Skeletal muscle tissue (tissue), 4 donors: ENCODE measurements around the gene SEC16A. TPM values are rescaled to one million over a fixed set of nuclear protein-coding genes. Genes with fewer than 3 reads are reported as not detected.

Experiments
- H3K27ac ChIP-seq: one replicate; pipeline ENCODE4 v1.7.0; 2013; ENCODE audit warnings: mild to moderate bottlenecking, low read depth, low read length, inconsistent platforms
- H3K27me3 ChIP-seq, 3 donors: one replicate each; pipeline ENCODE4 v1.7.0; 2013; ENCODE audit warnings: low read length in 3 of 3; ENCODE audit not compliant: control insufficient read depth in 3 of 3, insufficient read depth in 3 of 3
- H3K36me3 ChIP-seq, 3 donors: one replicate each; pipeline ENCODE4 v1.7.0; 2013; ENCODE audit warnings: low read length in 3 of 3; ENCODE audit not compliant: control insufficient read depth in 3 of 3, insufficient read depth in 3 of 3
- H3K4me1 ChIP-seq, 3 donors: one replicate each; pipeline ENCODE4 v1.7.0; 2013; ENCODE audit warnings: low read length in 3 of 3, mild to moderate bottlenecking in 3 of 3; ENCODE audit not compliant: control insufficient read depth in 3 of 3, insufficient read depth in 3 of 3
- H3K4me3 ChIP-seq, 3 donors: one replicate each; pipeline ENCODE4 v1.7.0; 2013; ENCODE audit warnings: low read length in 3 of 3
- H3K9ac ChIP-seq, 3 donors: one replicate each; pipeline ENCODE4 v1.7.0; 2013; ENCODE audit warnings: low read length in 3 of 3, mild to moderate bottlenecking in 3 of 3, moderate library complexity in 2 of 3, low read depth in 1 of 3
- H3K9me3 ChIP-seq, 3 donors: one replicate each; pipeline ENCODE4 v1.7.0; 2013; ENCODE audit warnings: low read length in 3 of 3; ENCODE audit not compliant: control insufficient read depth in 3 of 3
- total RNA-seq: library from RNA; depleted of rRNA; stranded (reverse); fragments of >200 nt; gene quantifications from one replicate; pipeline ENCODE4 v1.2.3, GENCODE V29; 2014
- donor health status: Osteomylitis.

Gene SEC16A
- total RNA-seq, 1 donor from 2014 or later, result 14.1 TPM

DNA sequence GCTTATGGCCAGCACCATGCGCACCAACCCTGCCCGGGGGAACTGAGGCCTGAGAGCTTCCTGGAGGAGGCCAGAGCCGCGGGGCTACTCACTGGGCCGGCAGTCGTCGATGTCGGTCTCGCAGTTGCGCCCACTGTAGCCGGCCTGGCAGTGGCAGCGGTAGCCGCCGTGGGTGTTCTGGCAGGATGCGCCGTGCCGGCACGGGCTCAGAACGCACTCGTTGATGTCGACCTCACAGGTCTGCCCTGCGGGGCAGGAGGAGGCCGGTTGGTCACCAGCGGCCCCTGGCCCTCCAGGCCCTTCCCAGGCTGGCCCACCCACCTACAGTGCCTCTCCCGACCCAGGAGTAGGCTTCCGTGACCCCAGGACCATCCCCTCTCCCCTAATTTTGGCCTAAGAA lies 27.7 kb upstream of the SEC16A start:
- peaks cover 38 to 53% (median 47%) of the 10 kb centered on the region in 3 donors for H3K36me3 ChIP-seq
- H3K27ac ChIP-seq, result peak overlapping the region; percentile 86
- no peaks in the 10 kb centered on the region for H3K9me3 ChIP-seq
- peaks cover 4 to 13% (median 12%) of the 10 kb centered on the region in 3 donors for H3K4me1 ChIP-seq
- no peak overlapping the region for H3K4me3 ChIP-seq
- no peak overlapping the region for H3K9ac ChIP-seq
- H3K27me3 ChIP-seq, result no peaks in the 10 kb centered on the region

GRCh38 chr9:136509549-136509948 lies 26.7 kb upstream of the SEC16A start:
- H3K36me3 ChIP-seq, result peaks cover 44 to 54% (median 49%) of the 10 kb centered on the region in 3 donors
- H3K27ac ChIP-seq, result no peak overlapping the region
- H3K9me3 ChIP-seq, result no peaks in the 10 kb centered on the region
- no peaks in the 10 kb centered on the region for H3K27me3 ChIP-seq
- H3K4me1 ChIP-seq, result peaks cover 4 to 13% (median 12%) of the 10 kb centered on the region in 3 donors
- H3K4me3 ChIP-seq, result no peak overlapping the region
- no peak overlapping the region for H3K9ac ChIP-seq

GRCh38 chr9:136508729-136509500 lies 26.1 kb upstream of the SEC16A start:
- Histone ChIP-seq H3K4me3 (no peak overlapping the region), H3K27ac (no peak overlapping the region), H3K9ac (no peak overlapping the region), H3K27me3 (no peaks in the 10 kb centered on the region), H3K9me3 (no peaks in the 10 kb centered on the region), H3K4me1 (peaks cover 4 to 13% (median 12%) of the 10 kb centered on the region in 3 donors), H3K36me3 (peaks cover 43 to 49% (median 43%) of the 10 kb centered on the region in 3 donors)

- Histone ChIP-seq H3K4me3 (no peak overlapping the region), H3K27me3 (no peaks in the 10 kb centered on the region), H3K4me1 (peaks cover 4 to 13% (median 8%) of the 10 kb centered on the region in 3 donors), H3K9me3 (no peaks in the 10 kb centered on the region), H3K9ac (no peak overlapping the region), H3K36me3 (peaks cover 40 to 47% (median 45%) of the 10 kb centered on the region in 3 donors), H3K27ac (no peak overlapping the region)
Observed at GRCh38 chr9:136507992-136508375, 25.1 kb upstream of the SEC16A start.

DNA sequence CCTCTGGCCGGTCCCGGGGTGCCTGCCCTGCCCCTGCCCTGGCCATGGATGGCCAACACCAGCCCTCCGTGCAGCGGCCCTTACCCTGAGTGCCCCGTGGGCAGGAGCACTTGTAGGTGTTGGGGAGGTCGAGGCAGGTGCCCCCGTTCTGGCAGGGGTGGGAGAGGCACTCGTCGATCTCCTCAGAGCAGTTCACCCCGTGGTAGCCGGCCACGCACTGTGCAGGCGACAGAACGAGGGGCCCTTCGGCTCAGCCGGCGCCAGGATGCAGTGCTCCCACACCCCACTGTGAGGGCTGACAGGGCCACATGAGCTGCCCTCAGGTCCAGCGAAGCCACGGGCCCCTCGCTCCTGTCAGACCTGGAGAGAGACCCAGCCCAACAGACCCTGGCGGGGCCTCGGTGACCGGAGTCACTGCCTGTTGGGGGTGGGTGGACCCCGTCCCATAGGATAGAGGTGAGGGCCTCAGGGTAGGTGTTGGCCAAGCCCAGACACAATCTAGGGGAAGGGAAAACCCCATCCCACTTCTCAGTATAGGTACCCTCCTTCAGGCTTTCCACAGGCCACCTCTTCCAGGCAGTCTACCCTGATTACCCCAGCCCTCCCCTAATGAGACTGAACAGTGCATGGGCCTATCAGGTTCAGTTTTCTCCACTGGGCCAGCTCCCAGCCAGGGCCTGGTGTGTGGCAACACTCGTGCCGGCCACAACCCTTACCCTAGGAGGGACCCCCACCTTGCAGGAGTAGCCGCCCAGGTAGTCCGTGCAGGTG lies 24.6 kb upstream of the SEC16A start:
- Histone ChIP-seq H3K27ac (no peak overlapping the region), H3K4me1 (peaks cover 4 to 13% (median 8%) of the 10 kb centered on the region in 3 donors), H3K9ac (no peak overlapping the region), H3K36me3 (peaks cover 41 to 49% (median 44%) of the 10 kb centered on the region in 3 donors), H3K27me3 (no peaks in the 10 kb centered on the region), H3K4me3 (no peak overlapping the region), H3K9me3 (no peaks in the 10 kb centered on the region)

DNA sequence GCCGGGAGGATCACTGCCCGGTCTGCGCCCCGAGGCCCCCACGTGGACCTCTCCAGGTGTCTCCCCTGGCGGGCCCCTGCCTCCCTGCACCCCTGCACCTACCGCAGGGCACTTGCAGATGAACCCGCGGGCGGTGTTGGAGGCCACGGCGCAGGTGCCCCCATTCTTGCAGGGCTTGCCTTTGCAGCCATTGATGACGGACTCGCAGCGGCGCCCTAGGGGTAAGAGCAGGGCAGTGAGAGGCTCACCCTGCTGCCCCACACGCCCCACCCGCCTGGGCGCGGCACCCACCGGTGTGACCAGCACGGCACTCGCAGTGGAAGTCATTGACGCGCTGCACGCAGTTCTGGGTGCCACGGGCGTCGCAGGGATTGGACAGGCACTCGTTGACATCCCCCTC lies 23.6 kb upstream of the SEC16A start:
- no peaks in the 10 kb centered on the region for H3K27me3 ChIP-seq
- H3K4me1 ChIP-seq, result peaks cover 4 to 11% (median 6%) of the 10 kb centered on the region in 3 donors
- H3K4me3 ChIP-seq, result no peak overlapping the region
- peaks cover 41 to 53% (median 44%) of the 10 kb centered on the region in 3 donors for H3K36me3 ChIP-seq
- H3K9ac ChIP-seq, result no peak overlapping the region
- H3K27ac ChIP-seq, result no peak overlapping the region
- no peaks in the 10 kb centered on the region for H3K9me3 ChIP-seq

DNA sequence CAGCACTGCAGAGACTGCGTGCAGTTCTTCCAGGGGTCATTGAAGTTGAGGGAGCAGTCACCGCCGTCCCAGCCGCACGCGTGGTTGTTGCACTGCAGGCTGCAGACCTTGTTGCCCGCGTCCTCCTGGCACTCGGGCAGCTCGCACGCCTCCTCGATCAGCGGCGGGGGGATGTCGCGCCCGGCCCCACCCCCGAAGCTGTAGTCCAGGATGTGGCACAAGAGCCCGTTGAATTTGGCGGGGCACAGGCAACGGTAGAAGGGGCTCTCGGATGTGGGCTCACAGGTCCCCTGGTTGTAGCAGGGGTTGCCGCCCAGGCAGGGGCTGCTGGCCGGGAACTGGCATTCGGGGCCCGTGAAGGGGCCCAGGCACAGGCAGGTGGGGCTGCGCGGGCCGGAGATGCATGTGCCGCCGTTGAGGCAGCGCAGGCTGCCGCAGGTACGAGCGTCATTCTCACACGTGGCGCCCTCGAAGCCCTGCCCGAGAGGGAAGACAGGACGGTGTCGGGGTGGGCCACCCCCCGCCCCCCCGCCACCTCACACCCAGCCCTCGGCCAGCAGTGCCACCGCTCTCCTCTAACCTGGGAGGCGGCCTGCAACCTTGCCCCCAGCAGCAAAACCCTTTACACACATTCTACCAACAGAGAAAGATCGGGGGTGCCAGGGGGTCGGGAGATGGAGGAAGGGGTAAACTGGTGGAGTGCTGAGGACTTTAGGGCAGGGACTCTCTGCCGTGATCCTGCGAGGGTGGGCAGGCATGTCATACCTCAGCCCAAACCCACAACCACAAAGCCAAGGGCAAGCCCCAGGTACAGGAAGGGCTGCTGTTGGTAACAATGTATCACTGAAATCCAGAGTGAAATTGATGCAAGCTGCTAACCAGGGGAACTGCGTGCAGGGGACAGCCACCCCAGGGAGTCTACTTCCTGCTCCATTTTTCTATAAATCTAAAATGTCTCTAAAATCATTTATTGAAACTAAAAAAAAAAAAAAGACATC lies 22.9 kb upstream of the SEC16A start:
- Histone ChIP-seq H3K27me3 (no peaks in the 10 kb centered on the region), H3K9ac (no peak overlapping the region), H3K36me3 (peaks cover 43 to 53% (median 45%) of the 10 kb centered on the region in 3 donors), H3K4me1 (peaks cover 0 to 5% (median 0%) of the 10 kb centered on the region in 3 donors), H3K27ac (no peak overlapping the region), H3K4me3 (no peak overlapping the region), H3K9me3 (no peaks in the 10 kb centered on the region)

GRCh38 chr9:136504512-136505348 lies 21.9 kb upstream of the SEC16A start:
- H3K27ac ChIP-seq, result no peak overlapping the region
- H3K9me3 ChIP-seq, result no peaks in the 10 kb centered on the region
- H3K4me1 ChIP-seq, result peaks cover 0 to under 1% (median 0%) of the 10 kb centered on the region in 3 donors
- no peak overlapping the region for H3K4me3 ChIP-seq
- peaks cover 45 to 58% (median 52%) of the 10 kb centered on the region in 3 donors for H3K36me3 ChIP-seq
- H3K27me3 ChIP-seq, result no peaks in the 10 kb centered on the region
- H3K9ac ChIP-seq, result no peak overlapping the region
